Measurements from ENCODE around the gene NPLOC4. TPM values are rescaled to one million over a fixed set of nuclear protein-coding genes. Genes with fewer than 3 reads are reported as not detected.

NPLOC4 gene
- total and polyA plus RNA-seq, 4 donors: 23.5 to 67.4 (median 50.6) TPM

DNA sequence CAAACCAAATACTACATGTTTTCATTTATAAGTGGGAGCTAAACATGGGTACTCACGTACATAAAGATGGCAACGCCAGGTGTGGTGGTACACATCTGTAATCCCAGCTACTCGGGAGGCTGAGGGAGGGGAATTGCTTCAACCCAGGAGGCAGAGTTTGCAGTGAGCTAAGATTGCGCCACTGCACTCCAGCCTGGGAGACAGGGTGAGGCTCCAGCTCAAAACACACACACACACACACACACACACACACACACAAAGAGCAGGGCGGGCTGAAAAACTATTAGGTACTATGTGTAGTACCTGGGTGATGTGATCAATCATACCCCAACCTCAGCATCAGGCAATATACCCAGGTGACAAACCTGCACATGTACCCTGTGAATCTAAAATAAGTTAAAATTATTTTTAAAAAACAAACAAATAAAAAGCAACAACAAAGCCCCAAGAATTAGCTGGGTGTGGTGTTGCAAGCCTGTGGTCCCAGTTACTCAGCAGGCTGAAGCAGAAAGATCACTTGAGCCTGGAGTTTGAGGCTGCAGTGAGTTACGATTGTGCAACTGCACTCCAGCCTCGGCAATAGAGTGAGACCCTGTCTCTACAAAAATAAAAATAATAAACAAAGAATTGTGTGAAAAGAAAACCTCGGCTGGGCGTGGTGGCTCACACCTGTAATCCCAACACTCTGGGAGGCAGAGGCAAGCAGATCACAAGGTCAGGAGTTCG, 72.9 kb downstream of the NPLOC4 start:
- H3K36me3 ChIP-seq (ENCODE audit: control insufficient read depth in 4 of 4, insufficient read depth in 3 of 4, low read depth in 1 of 4, low read length in 3 of 4): peaks cover 17 to 54% (median 35%) of the 10 kb centered on the region in 4 donors
- no peak for DNase-seq (ENCODE audit: low spot score)
- no peak for TF ChIP-seq RAD21 (IDR thresholded peaks at IDR 0.05)
- no peak for TF ChIP-seq FOXA2 (IDR thresholded peaks at IDR 0.05)
- TF ChIP-seq, protein P1, sequence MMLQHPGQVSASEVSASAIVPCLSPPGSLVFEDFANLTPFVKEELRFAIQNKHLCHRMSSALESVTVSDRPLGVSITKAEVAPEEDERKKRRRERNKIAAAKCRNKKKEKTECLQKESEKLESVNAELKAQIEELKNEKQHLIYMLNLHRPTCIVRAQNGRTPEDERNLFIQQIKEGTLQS (IDR thresholded peaks at IDR 0.05): no peak
- no peak for TF ChIP-seq YY1 (IDR thresholded peaks at IDR 0.05)
- TF ChIP-seq NR2F2 (IDR thresholded peaks at IDR 0.05): no peak
- TF ChIP-seq, protein P2, sequence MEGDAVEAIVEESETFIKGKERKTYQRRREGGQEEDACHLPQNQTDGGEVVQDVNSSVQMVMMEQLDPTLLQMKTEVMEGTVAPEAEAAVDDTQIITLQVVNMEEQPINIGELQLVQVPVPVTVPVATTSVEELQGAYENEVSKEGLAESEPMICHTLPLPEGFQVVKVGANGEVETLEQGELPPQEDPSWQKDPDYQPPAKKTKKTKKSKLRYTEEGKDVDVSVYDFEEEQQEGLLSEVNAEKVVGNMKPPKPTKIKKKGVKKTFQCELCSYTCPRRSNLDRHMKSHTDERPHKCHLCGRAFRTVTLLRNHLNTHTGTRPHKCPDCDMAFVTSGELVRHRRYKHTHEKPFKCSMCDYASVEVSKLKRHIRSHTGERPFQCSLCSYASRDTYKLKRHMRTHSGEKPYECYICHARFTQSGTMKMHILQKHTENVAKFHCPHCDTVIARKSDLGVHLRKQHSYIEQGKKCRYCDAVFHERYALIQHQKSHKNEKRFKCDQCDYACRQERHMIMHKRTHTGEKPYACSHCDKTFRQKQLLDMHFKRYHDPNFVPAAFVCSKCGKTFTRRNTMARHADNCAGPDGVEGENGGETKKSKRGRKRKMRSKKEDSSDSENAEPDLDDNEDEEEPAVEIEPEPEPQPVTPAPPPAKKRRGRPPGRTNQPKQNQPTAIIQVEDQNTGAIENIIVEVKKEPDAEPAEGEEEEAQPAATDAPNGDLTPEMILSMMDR (IDR thresholded peaks at IDR 0.05; ENCODE audit: low read depth, low read length, missing input control): no peak
- TF ChIP-seq, protein P3, sequence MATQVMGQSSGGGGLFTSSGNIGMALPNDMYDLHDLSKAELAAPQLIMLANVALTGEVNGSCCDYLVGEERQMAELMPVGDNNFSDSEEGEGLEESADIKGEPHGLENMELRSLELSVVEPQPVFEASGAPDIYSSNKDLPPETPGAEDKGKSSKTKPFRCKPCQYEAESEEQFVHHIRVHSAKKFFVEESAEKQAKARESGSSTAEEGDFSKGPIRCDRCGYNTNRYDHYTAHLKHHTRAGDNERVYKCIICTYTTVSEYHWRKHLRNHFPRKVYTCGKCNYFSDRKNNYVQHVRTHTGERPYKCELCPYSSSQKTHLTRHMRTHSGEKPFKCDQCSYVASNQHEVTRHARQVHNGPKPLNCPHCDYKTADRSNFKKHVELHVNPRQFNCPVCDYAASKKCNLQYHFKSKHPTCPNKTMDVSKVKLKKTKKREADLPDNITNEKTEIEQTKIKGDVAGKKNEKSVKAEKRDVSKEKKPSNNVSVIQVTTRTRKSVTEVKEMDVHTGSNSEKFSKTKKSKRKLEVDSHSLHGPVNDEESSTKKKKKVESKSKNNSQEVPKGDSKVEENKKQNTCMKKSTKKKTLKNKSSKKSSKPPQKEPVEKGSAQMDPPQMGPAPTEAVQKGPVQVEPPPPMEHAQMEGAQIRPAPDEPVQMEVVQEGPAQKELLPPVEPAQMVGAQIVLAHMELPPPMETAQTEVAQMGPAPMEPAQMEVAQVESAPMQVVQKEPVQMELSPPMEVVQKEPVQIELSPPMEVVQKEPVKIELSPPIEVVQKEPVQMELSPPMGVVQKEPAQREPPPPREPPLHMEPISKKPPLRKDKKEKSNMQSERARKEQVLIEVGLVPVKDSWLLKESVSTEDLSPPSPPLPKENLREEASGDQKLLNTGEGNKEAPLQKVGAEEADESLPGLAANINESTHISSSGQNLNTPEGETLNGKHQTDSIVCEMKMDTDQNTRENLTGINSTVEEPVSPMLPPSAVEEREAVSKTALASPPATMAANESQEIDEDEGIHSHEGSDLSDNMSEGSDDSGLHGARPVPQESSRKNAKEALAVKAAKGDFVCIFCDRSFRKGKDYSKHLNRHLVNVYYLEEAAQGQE (IDR thresholded peaks at IDR 0.05): no peak
- TF ChIP-seq GABPA (IDR thresholded peaks at IDR 0.05 in 1 of 2, conservative IDR thresholded peaks at IDR 0.05 in 1 of 2): no peak
- no peaks in the 10 kb centered on the region for H3K27me3 ChIP-seq (ENCODE audit: control insufficient read depth in 4 of 4, insufficient read depth in 4 of 4, low read length in 3 of 4)
- no peak overlapping the region for H3K4me3 ChIP-seq (ENCODE audit: low read depth in 1 of 3, low read length in 3 of 3)
- WGBS: 76% methylated on average over 10 of the region's 10 CpGs
- no peaks in the 10 kb centered on the region for H3K9me3 ChIP-seq (ENCODE audit: control insufficient read depth in 4 of 4, low read length in 3 of 4)
- no peak overlapping the region for H3K27ac ChIP-seq (ENCODE audit: low read depth in 1 of 2, low read length in 2 of 2)
- H3K4me1 ChIP-seq (ENCODE audit: control insufficient read depth in 4 of 4, insufficient read depth in 4 of 4, low read length in 3 of 4): peaks cover 6 to 29% (median 25%) of the 10 kb centered on the region in 4 donors
- H3K9ac ChIP-seq (ENCODE audit: low read depth in 1 of 2, low read length in 2 of 2): no peak overlapping the region

GRCh38 chr17:81561494-81561885, 75.4 kb downstream of the NPLOC4 start:
- peaks cover 22 to 69% (median 38%) of the 10 kb centered on the region in 4 donors for H3K36me3 ChIP-seq (ENCODE audit: control insufficient read depth in 4 of 4, insufficient read depth in 3 of 4, low read depth in 1 of 4, low read length in 3 of 4)
- H3K27me3 ChIP-seq (ENCODE audit: control insufficient read depth in 4 of 4, insufficient read depth in 4 of 4, low read length in 3 of 4): no peaks in the 10 kb centered on the region
- no peaks in the 10 kb centered on the region for H3K9me3 ChIP-seq (ENCODE audit: control insufficient read depth in 4 of 4, low read length in 3 of 4)
- H3K9ac ChIP-seq (ENCODE audit: low read depth in 1 of 2, low read length in 2 of 2): no peak overlapping the region
- H3K27ac ChIP-seq (ENCODE audit: low read depth in 1 of 2, low read length in 2 of 2): no peak overlapping the region
- peaks cover 0 to 6% (median 5%) of the 10 kb centered on the region in 4 donors for H3K4me1 ChIP-seq (ENCODE audit: control insufficient read depth in 4 of 4, insufficient read depth in 4 of 4, low read length in 3 of 4)
- TF ChIP-seq YY1 (IDR thresholded peaks at IDR 0.05): no peak
- TF ChIP-seq, protein P3 (IDR thresholded peaks at IDR 0.05): no peak
- TF ChIP-seq TAF1 (conservative IDR thresholded peaks at IDR 0.05): no peak
- TF ChIP-seq SP1 (IDR thresholded peaks at IDR 0.05): no peak
- TF ChIP-seq NR2F2 (IDR thresholded peaks at IDR 0.05): no peak
- TF ChIP-seq, protein P2 (IDR thresholded peaks at IDR 0.05; ENCODE audit: low read depth, low read length, missing input control): no peak
- TF ChIP-seq RAD21 (IDR thresholded peaks at IDR 0.05): no peak
- TF ChIP-seq, protein P4, sequence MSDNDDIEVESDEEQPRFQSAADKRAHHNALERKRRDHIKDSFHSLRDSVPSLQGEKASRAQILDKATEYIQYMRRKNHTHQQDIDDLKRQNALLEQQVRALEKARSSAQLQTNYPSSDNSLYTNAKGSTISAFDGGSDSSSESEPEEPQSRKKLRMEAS (IDR thresholded peaks at IDR 0.05): no peak
- TF ChIP-seq GABPA (IDR thresholded peaks at IDR 0.05 in 1 of 2, conservative IDR thresholded peaks at IDR 0.05 in 1 of 2): no peak
- TF ChIP-seq, protein P1 (IDR thresholded peaks at IDR 0.05): no peak
- no peak for TF ChIP-seq FOXA1 (IDR thresholded peaks at IDR 0.05)
- no peak for TF ChIP-seq HNF4A (conservative IDR thresholded peaks at IDR 0.05)
- no peak for TF ChIP-seq ZBTB33 (IDR thresholded peaks at IDR 0.05)
- TF ChIP-seq EGR1 (IDR thresholded peaks at IDR 0.05; ENCODE audit: low read depth in 2 of 2): no peak
- no peak for TF ChIP-seq FOXA2 (IDR thresholded peaks at IDR 0.05)
- 94% methylated on average over 4 of the region's 4 CpGs for WGBS
- DNase-seq (ENCODE audit: low spot score): no peak
- H3K4me3 ChIP-seq (ENCODE audit: low read depth in 1 of 3, low read length in 3 of 3): no peak overlapping the region
